ENCODE results near the gene ERN1. TPM values are rescaled to one million over a fixed set of nuclear protein-coding genes. Genes with fewer than 3 reads are reported as not detected.

The ERN1 gene
- total and polyA plus RNA-seq, 2 of the 8 experiments (the other 6 are each of a cell fraction or from before 2014, with no cell fraction given), result 1.8 to 3.9 TPM

GRCh38 chr17:63991611-63992010, 138.3 kb downstream of the ERN1 start (continued):
- TF ChIP-seq RNF2 (IDR thresholded peaks at IDR 0.05; ENCODE audit: borderline replicate concordance, low read depth, low read length, missing control alignments, poor library complexity, severe bottlenecking) (no peak), ASH2L (IDR thresholded peaks at IDR 0.05; ENCODE audit: low read length) (no peak), CHD2 (IDR thresholded peaks at IDR 0.05; ENCODE audit: low read length) (no peak), BRCA1 (IDR thresholded peaks at IDR 0.05; ENCODE audit: low read depth, low read length) (no peak), JUN (IDR thresholded peaks at IDR 0.05; ENCODE audit: low read depth, low read length) (no peak), RFX5 (IDR thresholded peaks at IDR 0.05; ENCODE audit: borderline replicate concordance, low read depth, low read length) (no peak), EGR1 (IDR thresholded peaks at IDR 0.05; ENCODE audit: borderline replicate concordance, low read depth, low read length) (no peak), MAFK (IDR thresholded peaks at IDR 0.05; ENCODE audit: low read depth, low read length) (no peak)
